HepG2 (cell line): ENCODE data around the gene STX5. TPM values are rescaled to one million over a fixed set of nuclear protein-coding genes. Genes with fewer than 3 reads are reported as not detected.

Experiments
- ATAC-seq: fragments of 200-7000 bp; cut with Tn5 transposase; 3 replicates; pipeline ENCODE4 v1.9.1; 2020; ENCODE audit warnings: mild to moderate bottlenecking, moderate library complexity
- BruUV-seq: library from RNA; stranded (reverse); fragments of 400-500 nt; replicated peaks from 2 replicates; lab custom pipeline; 2021; lab: Mats Ljungman, UMichigan
- CTCF ChIA-PET: fragments of 300-600 bp; formaldehyde crosslinking; extraction: SDS; loops from one replicate; lab custom pipeline; 2021; ENCODE audit warnings: low total read pairs, inconsistent platforms, low intra/inter-chr PET ratio; lab: Yijun Ruan, JAX
- POLR2A ChIA-PET: fragments of 350-600 bp; sonication (Branson Sonifier 250); formaldehyde crosslinking; loops from one replicate; lab custom pipeline; 2020; ENCODE audit warnings: antibody characterized with exemption, inconsistent platforms; lab: Yijun Ruan, JAX
- DNase-seq: peaks from one replicate; pipeline ENCODE4 v3.0.0-alpha.2; 2015; ENCODE audit warnings: low spot score
- FAIRE-seq: peaks from 3 replicates; lab custom pipeline; 2011; peaks lifted over from hg19 to GRCh38; lab: Jason Lieb, UNC
- H2AFZ ChIP-seq: one replicate; pipeline ENCODE4 v1.6.1; 2011; ENCODE audit warnings: low read length, inconsistent platforms
- H3K27ac ChIP-seq: fragments of 300-600 bp; 3 replicates; pipeline ENCODE4 v1.8.0; 2011; ENCODE audit warnings: mixed run types, mild to moderate bottlenecking, mixed read lengths, low read length, inconsistent platforms; ENCODE audit not compliant: insufficient read depth; ENCODE audit errors: extremely low read length
- H3K27me3 ChIP-seq, 2 experiments: fragments of 200-600 bp in 1 of 2; 2 replicates in 1 of 2; 3 replicates in 1 of 2; pipeline versions ENCODE4 v1.6.0 to v1.8.0; 2011; ENCODE audit warnings: low read length in 2 of 2, mild to moderate bottlenecking in 2 of 2, moderate library complexity in 2 of 2, inconsistent platforms in 1 of 2; ENCODE audit not compliant: insufficient read depth in 2 of 2, control insufficient read depth in 1 of 2
- H3K36me3 ChIP-seq, 2 experiments: fragments of 200-600 bp in 1 of 2; replicated peaks in 1 of 2; 2 replicates in 1 of 2; 3 replicates in 1 of 2; pipeline versions ENCODE4 v1.5.1 to v1.8.0; 2011; ENCODE audit warnings: low read length in 2 of 2, inconsistent platforms in 1 of 2; ENCODE audit not compliant: insufficient read depth in 2 of 2, control insufficient read depth in 1 of 2
- H3K4me1 ChIP-seq: 2 replicates; pipeline ENCODE4 v1.5.1; 2012; ENCODE audit warnings: low read length, inconsistent platforms; ENCODE audit not compliant: insufficient read depth
- H3K4me2 ChIP-seq: 2 replicates; pipeline ENCODE4 v1.6.0; 2011; ENCODE audit warnings: low read depth, low read length, inconsistent platforms
- H3K4me3 ChIP-seq, 3 experiments: fragments of 200-600 bp in 1 of 3; sonication (generic), shearing (Covaris generic) in 1 of 3; replicated peaks in 1 of 3; 2 replicates each; pipeline ENCODE4 v1.5.1; 2011 to 2016; ENCODE audit warnings: low read length in 3 of 3, inconsistent platforms in 2 of 3, low read depth in 2 of 3, mild to moderate bottlenecking in 2 of 3, control low read depth in 1 of 3, mixed read lengths in 1 of 3; ENCODE audit not compliant: insufficient read depth in 1 of 3
- H3K79me2 ChIP-seq: one replicate; pipeline ENCODE4 v1.6.1; 2011; ENCODE audit warnings: low read length, inconsistent platforms; ENCODE audit not compliant: insufficient read depth
- H3K9ac ChIP-seq: 2 replicates; pipeline ENCODE4 v1.6.0; 2011; ENCODE audit warnings: mild to moderate bottlenecking, low read depth, low read length, inconsistent platforms; ENCODE audit not compliant: insufficient read depth
- H3K9me3 ChIP-seq: 2 replicates; pipeline ENCODE4 v1.5.1; 2012; ENCODE audit warnings: mild to moderate bottlenecking, low read length
- H4K20me1 ChIP-seq: 2 replicates; pipeline ENCODE4 v1.6.0; 2011; ENCODE audit warnings: inconsistent platforms, mild to moderate bottlenecking, low read length, moderate library complexity; ENCODE audit not compliant: insufficient read depth
- CCDC6 ChIP-seq: sonication (generic); formaldehyde crosslinking; IDR thresholded peaks from 2 replicates; pipeline ENCODE4 v1.8.1; 2022; ENCODE audit warnings: mild to moderate bottlenecking, missing genetic modification reagents, moderate library complexity
- CHD2 ChIP-seq: IDR thresholded peaks from 2 replicates; pipeline ENCODE4 v1.6.1; 2011; ENCODE audit warnings: low read depth, low read length, improper control_type of control experiment
- KAT2B ChIP-seq: fragments of 150-350 bp; IDR thresholded peaks from 2 replicates; pipeline ENCODE4 v1.6.1; 2014; ENCODE audit warnings: low read depth, low read length, borderline replicate concordance
- KLF12 ChIP-seq: sonication (generic); formaldehyde crosslinking; IDR thresholded peaks from 2 replicates; pipeline ENCODE4 v1.4.0; 2020; ENCODE audit warnings: missing genetic modification reagents, borderline replicate concordance
- MEIS1 ChIP-seq: sonication (generic); formaldehyde crosslinking; IDR thresholded peaks from 2 replicates; pipeline ENCODE4 v1.9.0; 2021; ENCODE audit warnings: mild to moderate bottlenecking, missing genetic modification reagents, moderate library complexity, borderline replicate concordance
- NCOR1 ChIP-seq: fragments of 200-600 bp; sonication (generic); IDR thresholded peaks from 2 replicates; pipeline ENCODE4 v1.7.0; 2017; ENCODE audit warnings: antibody characterized with exemption, low read length, borderline replicate concordance
- SOX13 ChIP-seq, 3 experiments: fragments of 450-650 bp in 1 of 3; sonication (generic) in 1 of 3; formaldehyde crosslinking in 1 of 3; IDR thresholded peaks in 2 of 3; conservative IDR thresholded peaks in 1 of 3; 2 replicates each; pipeline versions ENCODE4 v1.5.0 to v1.6.1; 2016 to 2020; ENCODE audit warnings: antibody characterized with exemption in 1 of 3, mild to moderate bottlenecking in 1 of 3, missing compliant biosample characterization in 1 of 3, missing genetic modification reagents in 1 of 3, moderate library complexity in 1 of 3
- TEAD3 ChIP-seq: optimal IDR thresholded peaks from 2 replicates; pipeline ENCODE3; 2016; ENCODE audit warnings: borderline replicate concordance
- ZBTB10 ChIP-seq: sonication (generic); formaldehyde crosslinking; IDR thresholded peaks from 2 replicates; pipeline ENCODE4 v1.4.0; 2020; ENCODE audit warnings: missing genetic modification reagents, borderline replicate concordance
- ZMYM2 ChIP-seq: sonication (generic); formaldehyde crosslinking; IDR thresholded peaks from 2 replicates; pipeline ENCODE4 v1.8.0; 2022; ENCODE audit warnings: mild to moderate bottlenecking, missing genetic modification reagents
- ZNF629 ChIP-seq: sonication (generic); formaldehyde crosslinking; conservative IDR thresholded peaks from 2 replicates; pipeline ENCODE4 v1.5.0; 2020; ENCODE audit warnings: missing genetic modification reagents
- ZNF687 ChIP-seq: sonication (generic); formaldehyde crosslinking; IDR thresholded peaks from 2 replicates; pipeline ENCODE4 v1.5.1; 2020; ENCODE audit warnings: mild to moderate bottlenecking, missing genetic modification reagents, moderate library complexity
- ZNF816 ChIP-seq: sonication (generic); formaldehyde crosslinking; IDR thresholded peaks from 2 replicates; pipeline ENCODE4 v1.8.0; 2022; ENCODE audit warnings: missing genetic modification reagents, mild to moderate bottlenecking, borderline replicate concordance
- WGBS: methylation state at CpG from one replicate; pipeline ENCODE4 v1.1.6; 2017; ENCODE audit warnings: low lambda C conversion rate; 5-methylcytosine and 5-hydroxymethylcytosine counted together
- in situ Hi-C: cut with HindIII; loops from 2 replicates; pipeline ENCODE4 v1.10.0; 2017; ENCODE audit warnings: low pct_unique_long_range_greater_than_20kb; ENCODE audit not compliant: extremely low pct_ligation_motif_present
- intact Hi-C: fragments of 100-400 bp; cut with micrococcal nuclease; formaldehyde crosslinking; loops from one replicate; pipeline ENCODE4 v1.10.0; 2022; ENCODE audit not compliant: unreplicated experiment
- polyA plus RNA-seq, 8 experiments: library from polyadenylated mRNA; depleted of rRNA in 3 of 8; stranded (reverse) in 7 of 8; unstranded in 1 of 8; fragments of >200 nt; fragmentation: Illumina TruSeq in 4 of 8; extraction: Trizol in 4 of 8; gene quantifications; 2 replicates each; pipeline versions ENCODE4 v1.2.1 to v1.2.3, GENCODE V29; 2011 to 2016; ENCODE audit warnings: low read depth in 4 of 8, missing spikeins in 1 of 8, mixed read lengths in 1 of 8; ENCODE audit not compliant: insufficient read depth in 1 of 8
- total RNA-seq, 5 experiments: library from RNA; depleted of rRNA; stranded (reverse); fragments of >200 nt; fragmentation: Illumina TruSeq; extraction: Trizol; gene quantifications; 2 replicates each; pipeline ENCODE4 v1.2.3, GENCODE V29; 2016; ENCODE audit warnings: low read depth in 1 of 5

STX5 gene
- total and polyA plus RNA-seq, 2 of the 13 experiments (the other 11 are each of a cell fraction or from before 2014, with no cell fraction given): 26.9 to 30.0 TPM

- no peak for TF ChIP-seq ZBTB10 (CRISPR knock-in tag)
- TF ChIP-seq KAT2B: no peak
- TF ChIP-seq ZNF629: no peak
- TF ChIP-seq CCDC6 (CRISPR knock-in tag): no peak
Measured at GRCh38 chr11:62876712-62877111, 44.9 kb upstream of the STX5 start (continued).

- BruUV-seq: no TSS peak
- intact Hi-C loops: no loop called here
- in situ Hi-C loops: loop anchor here (5.0 kb wide), 1 partner anchor 89 kb away; the partner anchor contains the start of gene TMEM179B
- Histone ChIP-seq H3K4me2 (no peak overlapping the region), H4K20me1 (0 out of 2 replicates have a peak, but pooled peaks cover 3% of the 10 kb centered on the region), H3K4me1 (peaks cover 29% of the 10 kb centered on the region), H3K36me3 (peaks cover 11 to 44% of the 10 kb centered on the region in 2 experiments; a peak in 3 of 5 replicates), H3K9ac (no peak overlapping the region), H3K27me3 (no peaks in the 10 kb centered on the region), H3K9me3 (no peaks in the 10 kb centered on the region), H3K4me3 (no peak overlapping the region), H3K79me2 (peaks cover 27% of the 10 kb centered on the region), H3K27ac (peak overlapping the region; percentile 23), H2AFZ (no peak overlapping the region)
- WGBS: 72% methylated on average over 4 of the region's 7 CpGs
- POLR2A ChIA-PET: interaction anchor here (0.6 to 4.4 kb wide), 6 partner anchors 14 to 122 kb away, joined by 3 to 25 read pairs (median 4); partner anchors contain the start of gene ZBTB3
- DNase-seq (peak; percentile 56), ATAC-seq (peak; percentile 46), FAIRE-seq (no peak)
- CTCF ChIA-PET: no interaction called here
- TF ChIP-seq CHD2: no peak
- no peak for TF ChIP-seq KLF12 (CRISPR knock-in tag)
- no peak for TF ChIP-seq ZMYM2 (CRISPR knock-in tag)
- peak; percentile 53 for TF ChIP-seq TEAD3 (CRISPR knock-in tag)
- TF ChIP-seq MEIS1 (CRISPR knock-in tag): no peak
- TF ChIP-seq NCOR1: no peak
- peak; percentile 56 for TF ChIP-seq ZNF687 (CRISPR knock-in tag)
- TF ChIP-seq ZNF816: no peak
- no peak for TF ChIP-seq SOX13 (IDR thresholded peaks at IDR 0.05)
- TF ChIP-seq SOX13 (CRISPR knock-in tag; conservative IDR thresholded peaks at IDR 0.05 in 1 of 2, IDR thresholded peaks at IDR 0.05 in 1 of 2): no peak
Measured at GRCh38 chr11:62875698-62876478, 44.0 kb upstream of the STX5 start.
